GM23248 (cell line): ENCODE data around the gene SYNJ1. TPM values are rescaled to one million over a fixed set of nuclear protein-coding genes. Genes with fewer than 3 reads are reported as not detected.
"Not testable (repeated sequence)": the region's sequence is repeated elsewhere in the genome, so short reads cannot be mapped to it uniquely, and the experiment has no call there.

Source experiments
- DNase-seq: peaks from one replicate; pipeline ENCODE4 v3.0.0-alpha.2; 2015
- H2AFZ ChIP-seq: fragments of 200-600 bp; sonication (generic); 2 replicates; pipeline ENCODE4 v1.6.1; 2016; ENCODE audit warnings: antibody characterized with exemption
- H3F3A ChIP-seq: fragments of 200-600 bp; sonication (generic); 2 replicates; pipeline ENCODE4 v1.6.1; 2016; ENCODE audit warnings: mild to moderate bottlenecking, antibody characterized with exemption, mixed run types; ENCODE audit not compliant: insufficient read depth
- H3K27ac ChIP-seq: fragments of 200-600 bp; sonication (generic); 2 replicates; pipeline ENCODE4 v1.5.1; 2016; ENCODE audit warnings: mild to moderate bottlenecking
- H3K27me3 ChIP-seq: fragments of 200-600 bp; sonication (generic); replicated peaks from 2 replicates; pipeline ENCODE4 v1.6.1; 2016; ENCODE audit warnings: mild to moderate bottlenecking; ENCODE audit not compliant: insufficient read depth
- H3K36me3 ChIP-seq: fragments of 200-600 bp; sonication (generic); 2 replicates; pipeline ENCODE4 v1.6.1; 2016; ENCODE audit warnings: low read depth, mild to moderate bottlenecking
- H3K4me1 ChIP-seq: fragments of 200-600 bp; sonication (generic); 2 replicates; pipeline ENCODE4 v1.6.1; 2016; ENCODE audit warnings: mild to moderate bottlenecking; ENCODE audit not compliant: insufficient read depth
- H3K4me2 ChIP-seq: fragments of 200-600 bp; sonication (generic); one replicate; pipeline ENCODE4 v1.6.1; 2016; ENCODE audit warnings: mild to moderate bottlenecking; ENCODE audit not compliant: unreplicated experiment
- H3K4me3 ChIP-seq: fragments of 200-600 bp; sonication (generic); 2 replicates; pipeline ENCODE4 v1.5.1; 2016; ENCODE audit warnings: mild to moderate bottlenecking
- H3K79me2 ChIP-seq: fragments of 200-600 bp; sonication (generic); 2 replicates; pipeline ENCODE4 v1.6.1; 2016; ENCODE audit warnings: mild to moderate bottlenecking; ENCODE audit not compliant: insufficient read depth
- H3K9ac ChIP-seq: fragments of 200-600 bp; sonication (generic); 2 replicates; pipeline ENCODE4 v1.6.1; 2016; ENCODE audit warnings: mild to moderate bottlenecking
- H3K9me2 ChIP-seq: fragments of 200-600 bp; sonication (generic); 2 replicates; pipeline ENCODE4 v1.6.1; 2016; ENCODE audit warnings: mixed run types, mild to moderate bottlenecking, moderate library complexity; ENCODE audit not compliant: insufficient read depth
- H3K9me3 ChIP-seq: fragments of 200-600 bp; sonication (generic); one replicate; pipeline ENCODE4 v1.6.1; 2017; ENCODE audit warnings: low read depth
- H4K20me1 ChIP-seq: fragments of 200-600 bp; sonication (generic); 2 replicates; pipeline ENCODE4 v1.6.0; 2016; ENCODE audit not compliant: insufficient read depth
- EZH2 ChIP-seq: fragments of 200-600 bp; sonication (generic); IDR thresholded peaks from 2 replicates; pipeline ENCODE4 v1.6.1; 2018; ENCODE audit warnings: antibody characterized with exemption, mild to moderate bottlenecking; ENCODE audit not compliant: insufficient read depth, poor library complexity, severe bottlenecking
- EZH2phosphoT487 ChIP-seq: fragments of 200-600 bp; sonication (generic); IDR thresholded peaks from 2 replicates; pipeline ENCODE4 v1.6.1; 2018; ENCODE audit warnings: antibody characterized with exemption, moderate library complexity, mild to moderate bottlenecking, low read depth; ENCODE audit not compliant: insufficient read depth
- WGBS, 2 experiments: methylation state at CpG; one replicate each; pipeline ENCODE4 v1.1.6; 2015 to 2017; ENCODE audit warnings: low lambda C conversion rate in 2 of 2, low coverage in 1 of 2; ENCODE audit errors: missing lambda C conversion rate in 2 of 2; 5-methylcytosine and 5-hydroxymethylcytosine counted together
- in situ Hi-C: fragments of 300-500 bp; cut with MboI; formaldehyde crosslinking; loops from 2 replicates; pipeline ENCODE4 v1.15.0; 2020
- polyA plus RNA-seq: library from polyadenylated mRNA; unstranded; fragments of >200 nt; fragmentation: Nextera tagmentation; extraction: Ambion mirVana; gene quantifications from 2 replicates; pipeline ENCODE4 v1.2.1, GENCODE V29; 2016
- total RNA-seq: library from RNA; depleted of rRNA; stranded (reverse); fragments of >200 nt; shearing (Covaris generic); gene quantifications from 2 replicates; pipeline ENCODE4 v1.2.3, GENCODE V29; 2014

SYNJ1 gene
- total and polyA plus RNA-seq, 2 experiments from 2014 or later: 4.6 to 5.0 TPM

DNA sequence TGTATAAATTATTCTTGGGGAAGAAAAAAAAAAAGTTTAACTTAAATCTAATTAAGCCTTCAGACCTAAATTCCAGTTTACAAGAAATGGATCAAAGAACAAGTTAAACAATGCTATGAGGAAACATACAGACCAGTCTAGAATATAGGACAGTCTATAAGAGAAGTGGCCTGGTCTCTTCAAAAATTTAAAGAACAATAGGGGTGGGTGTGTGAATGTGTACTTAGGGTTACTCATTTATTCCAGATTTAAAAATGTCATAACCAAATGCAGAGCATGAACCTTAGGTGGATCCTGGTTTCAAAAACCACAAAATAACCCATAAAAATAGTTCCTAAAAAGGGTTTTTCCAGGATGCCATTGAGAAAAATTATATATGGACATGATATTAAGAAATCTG is 21.8 kb upstream of the SYNJ1 start:
- H3K36me3 ChIP-seq: peaks cover 69% of the 10 kb centered on the region

DNA sequence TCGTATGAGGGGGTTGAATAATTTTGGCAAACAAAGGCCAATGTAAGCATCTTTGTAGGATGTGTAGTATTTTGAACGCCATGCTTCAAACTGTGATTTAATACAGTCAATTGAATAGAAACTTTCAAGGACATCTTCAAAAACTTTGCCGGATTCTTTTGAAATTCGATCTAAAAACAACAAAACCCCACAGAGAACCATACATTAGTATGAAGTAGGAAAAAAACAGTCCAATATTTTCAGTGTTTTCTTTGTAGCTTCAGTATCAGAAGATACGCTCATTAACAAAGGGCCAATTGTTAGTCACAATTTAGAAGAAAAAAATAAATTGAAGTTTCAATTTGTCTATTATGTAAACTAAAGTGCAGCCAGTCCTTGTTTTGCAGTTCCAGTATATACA is 20.7 kb upstream of the SYNJ1 start:
- in situ Hi-C loops: no loop called here
- Histone ChIP-seq H2AFZ (no peak overlapping the region), H3K4me3 (no peak overlapping the region), H4K20me1 (no peaks in the 10 kb centered on the region), H3K9ac (no peak overlapping the region), H3K79me2 (peaks cover 18% of the 10 kb centered on the region), H3K4me1 (no peaks in the 10 kb centered on the region), H3K27me3 (no peaks in the 10 kb centered on the region), H3K9me3 (no peaks in the 10 kb centered on the region), H3K9me2 (no peaks in the 10 kb centered on the region), H3K36me3 (peaks cover 67% of the 10 kb centered on the region), H3F3A (no peaks in the 10 kb centered on the region), H3K27ac (no peak overlapping the region), H3K4me2 (no peak overlapping the region)
- 97 to 99% methylated on average over 5 of the region's 5 CpGs for WGBS, 2 experiments
- DNase-seq: no peak
- TF ChIP-seq EZH2 (no peak), EZH2phosphoT487 (no peak)

More for the DNA sequence above, 21.8 kb upstream of the SYNJ1 start:
- no peaks in the 10 kb centered on the region for H3K9me3 ChIP-seq
- H3K4me1 ChIP-seq: no peaks in the 10 kb centered on the region
- no peaks in the 10 kb centered on the region for H4K20me1 ChIP-seq
- no peak overlapping the region for H3K27ac ChIP-seq
- no peak for DNase-seq
- no peaks in the 10 kb centered on the region for H3F3A ChIP-seq
- in situ Hi-C loops: no loop called here
- H3K79me2 ChIP-seq: peaks cover 26% of the 10 kb centered on the region
- no peaks in the 10 kb centered on the region for H3K27me3 ChIP-seq
- no peak overlapping the region for H3K4me3 ChIP-seq
- H3K4me2 ChIP-seq: no peak overlapping the region
- no peak overlapping the region for H2AFZ ChIP-seq
- no peak overlapping the region for H3K9ac ChIP-seq
- no peak for TF ChIP-seq EZH2
- no peak for TF ChIP-seq EZH2phosphoT487
- H3K9me2 ChIP-seq: no peaks in the 10 kb centered on the region

DNA sequence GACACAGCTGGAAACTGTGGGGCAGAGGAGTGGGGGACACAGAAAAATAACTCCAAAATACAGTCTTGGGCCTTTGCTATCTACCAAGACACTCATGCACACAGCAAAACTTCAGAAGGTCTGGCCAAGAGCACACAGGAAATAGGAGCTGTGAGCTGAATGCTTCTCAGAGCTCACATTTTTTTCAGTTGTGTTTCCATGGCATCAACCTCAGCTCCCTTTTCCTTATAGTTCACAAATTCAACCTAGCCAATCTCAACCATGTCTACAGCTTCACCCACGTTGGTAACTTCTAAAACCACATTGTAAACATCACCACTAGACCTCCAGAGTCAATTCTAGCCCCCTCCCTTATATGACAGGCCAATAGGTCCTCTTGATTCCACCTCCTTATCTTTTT is 19.6 kb upstream of the SYNJ1 start:
- DNase-seq: no peak
- H3K27ac ChIP-seq: no peak overlapping the region
- no peaks in the 10 kb centered on the region for H3K27me3 ChIP-seq
- no peak overlapping the region for H3K4me3 ChIP-seq
- no peak overlapping the region for H3K9ac ChIP-seq
- WGBS, 2 experiments: 90 to 97% methylated on average over 1 of the region's 1 CpG
- H3K9me3 ChIP-seq: no peaks in the 10 kb centered on the region
- no peaks in the 10 kb centered on the region for H3F3A ChIP-seq
- H2AFZ ChIP-seq: no peak overlapping the region
- H3K9me2 ChIP-seq: no peaks in the 10 kb centered on the region
- in situ Hi-C loops: no loop called here
- H3K4me2 ChIP-seq: no peak overlapping the region
- H3K79me2 ChIP-seq: peaks cover 17% of the 10 kb centered on the region
- no peaks in the 10 kb centered on the region for H4K20me1 ChIP-seq
- TF ChIP-seq EZH2phosphoT487: no peak
- TF ChIP-seq EZH2: no peak
- H3K4me1 ChIP-seq: no peaks in the 10 kb centered on the region
- peaks cover 76% of the 10 kb centered on the region for H3K36me3 ChIP-seq

DNA sequence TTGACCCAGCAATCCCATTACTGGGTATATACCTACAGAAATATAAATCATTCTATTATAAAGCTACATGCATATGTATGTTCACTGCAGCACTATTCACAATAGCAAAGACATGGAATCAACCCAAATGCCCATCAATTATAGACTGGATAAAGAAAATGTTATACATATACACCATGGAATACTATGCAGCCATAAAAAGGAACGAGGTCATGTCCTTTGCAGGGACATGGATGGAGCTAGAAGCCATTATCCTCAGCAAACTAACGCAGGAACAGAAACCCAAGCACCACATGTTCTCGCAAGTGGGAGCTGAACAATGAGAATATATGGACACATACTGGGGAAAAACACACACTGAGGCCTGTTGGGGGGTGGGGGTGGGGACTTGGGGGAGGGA is 18.9 kb upstream of the SYNJ1 start:
- peaks cover 82% of the 10 kb centered on the region for H3K36me3 ChIP-seq
- H3K4me3 ChIP-seq, H3F3A ChIP-seq, H3K4me2 ChIP-seq, in situ Hi-C loops, H3K9me3 ChIP-seq, H2AFZ ChIP-seq, DNase-seq, H4K20me1 ChIP-seq, H3K9ac ChIP-seq, H3K4me1 ChIP-seq, H3K27ac ChIP-seq, H3K9me2 ChIP-seq, H3K27me3 ChIP-seq: not testable (repeated sequence)
- peaks cover 17% of the 10 kb centered on the region for H3K79me2 ChIP-seq
- WGBS, 2 experiments: 95 to 97% methylated on average over 3 of the region's 3 CpGs

DNA sequence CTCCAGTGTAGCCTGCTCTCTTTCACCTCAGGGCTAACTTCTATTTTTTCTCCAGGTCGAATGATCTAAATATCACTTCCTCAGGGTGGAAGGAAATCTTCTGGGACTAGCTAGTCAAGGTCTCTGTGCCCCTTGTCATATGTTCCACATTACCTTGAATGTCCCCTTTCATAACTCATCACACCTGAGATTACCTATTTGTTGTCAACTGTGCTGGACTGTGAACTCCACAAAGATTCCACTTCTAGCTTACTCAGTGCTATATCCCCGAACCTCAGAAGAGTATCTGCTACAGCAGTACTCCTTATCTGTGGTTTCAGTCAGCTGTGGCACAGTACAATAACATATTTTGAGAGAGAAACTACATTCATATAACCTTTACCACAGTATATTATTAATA is 14.6 kb upstream of the SYNJ1 start:
- Histone ChIP-seq H3K9me2 (no peaks in the 10 kb centered on the region), H4K20me1 (no peaks in the 10 kb centered on the region), H2AFZ (no peak overlapping the region), H3K4me2 (no peak overlapping the region), H3K79me2 (peaks cover 17% of the 10 kb centered on the region), H3F3A (no peaks in the 10 kb centered on the region), H3K4me3 (no peak overlapping the region), H3K4me1 (no peaks in the 10 kb centered on the region), H3K27ac (no peak overlapping the region), H3K27me3 (no peaks in the 10 kb centered on the region), H3K36me3 (peaks cover 54% of the 10 kb centered on the region), H3K9ac (no peak overlapping the region), H3K9me3 (no peaks in the 10 kb centered on the region)
- TF ChIP-seq EZH2phosphoT487 (no peak), EZH2 (no peak)
- 55 to 58% methylated on average over 2 of the region's 2 CpGs for whole genome bisulfite sequencing, 2 experiments
- DNase-seq: no peak
- in situ Hi-C loops: no loop called here
